Amniotic epithelial cell (primary cell): ENCODE measurements around the gene MAT2B.

Experiments
- DNase-seq: peaks from one replicate; pipeline ENCODE4 v3.0.0-alpha.2; 2010; ENCODE audit warnings: low read depth

Gene MAT2B

GRCh38 chr5:163551156-163551555, 45.7 kb downstream of the MAT2B start:
- no peak for DNase-seq

GRCh38 chr5:163552536-163552935, 47.1 kb downstream of the MAT2B start:
- no peak for DNase-seq

GRCh38 chr5:163561339-163561738, 55.9 kb downstream of the MAT2B start:
- no peak for DNase-seq

GRCh38 chr5:163562071-163562470, 56.7 kb downstream of the MAT2B start:
- no peak for DNase-seq

GRCh38 chr5:163563112-163563511, 57.7 kb downstream of the MAT2B start:
- DNase-seq = no peak

GRCh38 chr5:163563880-163564279, 58.5 kb downstream of the MAT2B start:
- DNase-seq = no peak

GRCh38 chr5:163564321-163564938, 59.0 kb downstream of the MAT2B start:
- DNase-seq = peak; percentile 62

- peak; percentile 17 for DNase-seq
These were observed 60.1 kb downstream of the MAT2B start for GRCh38 chr5:163565492-163565891.

GRCh38 chr5:163565931-163566608, 60.7 kb downstream of the MAT2B start:
- peak; percentile 20 for DNase-seq

GRCh38 chr5:163566678-163567077, 61.3 kb downstream of the MAT2B start:
- no peak for DNase-seq

GRCh38 chr5:163567811-163568210, 62.4 kb downstream of the MAT2B start:
- DNase-seq = no peak
